Dedifferentiated amniotic fluid mesenchymal stem cell (primary cell): ENCODE measurements around the gene SNX7.

ENCODE experiments used
- DNase-seq: peaks from one replicate; pipeline ENCODE4 v3.0.0-alpha.2; 2016; ENCODE audit errors: extremely low spot score

SNX7 gene

GRCh38 chr1:98766255-98766654 is 104.7 kb downstream of the SNX7 start:
- DNase-seq: no peak

DNA sequence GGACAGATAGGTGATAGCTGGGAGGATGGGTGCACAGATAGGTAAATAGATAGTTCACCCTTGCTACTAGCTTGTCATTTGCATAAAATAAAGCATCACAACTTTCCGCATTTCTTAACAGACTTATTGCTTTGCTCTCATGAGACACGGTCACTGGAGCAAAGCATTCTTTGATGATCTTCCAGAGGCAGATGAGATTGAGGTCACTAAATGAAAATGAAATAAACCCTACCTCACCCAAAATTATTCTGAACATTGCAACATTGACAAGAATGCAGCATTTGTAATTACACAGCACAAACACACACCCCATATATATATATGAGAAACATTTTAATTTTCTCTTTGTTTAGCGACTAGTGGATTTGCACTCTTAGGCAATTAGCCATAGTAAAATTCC is 107.6 kb downstream of the SNX7 start:
- DNase-seq: no peak

DNA sequence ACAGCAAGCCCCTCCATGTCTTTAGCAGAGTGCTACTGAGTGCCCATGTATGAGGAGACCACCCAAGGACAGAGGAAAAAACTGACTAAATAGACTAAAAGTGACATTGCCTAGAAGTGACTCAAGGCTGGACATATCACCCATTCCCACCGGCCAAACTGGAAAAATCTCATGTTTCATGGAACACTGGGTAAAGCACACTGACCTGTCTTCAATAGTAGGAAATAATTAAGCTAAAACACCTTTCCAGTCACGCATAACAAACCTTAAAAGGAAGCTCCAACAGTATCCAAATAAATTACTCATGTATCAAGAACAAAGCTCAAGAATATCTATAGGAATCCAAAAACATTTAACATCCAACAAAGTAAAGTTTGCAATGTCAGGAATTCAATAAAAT is 120.4 kb downstream of the SNX7 start:
- no peak for DNase-seq

GRCh38 chr1:98783821-98784220 is 122.3 kb downstream of the SNX7 start:
- DNase-seq: no peak

DNA sequence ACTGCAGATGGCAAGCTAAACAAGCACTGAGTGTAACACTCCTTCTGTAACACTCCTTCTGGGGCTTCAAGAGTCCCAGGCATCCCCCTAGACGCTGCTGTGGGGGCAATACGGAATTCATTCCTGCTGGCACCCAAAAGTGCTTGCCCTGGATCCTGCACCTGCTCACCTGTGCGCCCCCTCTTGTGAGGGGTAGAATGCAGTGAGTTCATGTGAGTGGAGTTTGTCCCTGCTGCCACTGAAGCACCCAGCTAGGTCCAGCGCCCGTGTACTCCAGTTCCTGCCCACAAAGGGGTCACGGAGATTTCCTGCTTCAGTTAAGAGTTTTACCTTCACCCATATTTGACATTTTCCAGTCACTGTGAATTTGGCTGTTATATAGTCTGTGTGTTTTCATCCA is 130.0 kb downstream of the SNX7 start:
- DNase-seq: no peak

DNA sequence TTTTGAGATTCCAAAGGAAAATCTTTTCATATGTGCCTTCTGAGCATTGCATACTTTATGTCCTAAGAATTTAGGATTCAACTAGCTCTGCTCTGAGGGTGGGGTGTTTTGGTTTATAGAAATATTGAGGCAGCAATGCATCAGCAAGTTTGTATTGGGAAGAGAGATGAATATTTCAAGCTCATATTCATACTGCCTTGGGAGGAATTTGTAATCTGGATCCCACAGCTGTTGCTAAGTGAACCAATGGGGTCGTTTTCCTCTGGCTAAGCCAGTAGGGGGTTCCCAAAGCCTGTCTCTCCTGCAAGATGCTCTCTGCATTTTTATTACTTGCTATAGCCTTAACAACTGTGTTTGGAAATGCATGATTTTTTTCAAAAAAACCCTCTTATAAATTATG is 130.6 kb downstream of the SNX7 start:
- DNase-seq: peak; percentile 81

- DNase-seq: no peak
These were observed 131.6 kb downstream of the SNX7 start for GRCh38 chr1:98793136-98793535.

DNA sequence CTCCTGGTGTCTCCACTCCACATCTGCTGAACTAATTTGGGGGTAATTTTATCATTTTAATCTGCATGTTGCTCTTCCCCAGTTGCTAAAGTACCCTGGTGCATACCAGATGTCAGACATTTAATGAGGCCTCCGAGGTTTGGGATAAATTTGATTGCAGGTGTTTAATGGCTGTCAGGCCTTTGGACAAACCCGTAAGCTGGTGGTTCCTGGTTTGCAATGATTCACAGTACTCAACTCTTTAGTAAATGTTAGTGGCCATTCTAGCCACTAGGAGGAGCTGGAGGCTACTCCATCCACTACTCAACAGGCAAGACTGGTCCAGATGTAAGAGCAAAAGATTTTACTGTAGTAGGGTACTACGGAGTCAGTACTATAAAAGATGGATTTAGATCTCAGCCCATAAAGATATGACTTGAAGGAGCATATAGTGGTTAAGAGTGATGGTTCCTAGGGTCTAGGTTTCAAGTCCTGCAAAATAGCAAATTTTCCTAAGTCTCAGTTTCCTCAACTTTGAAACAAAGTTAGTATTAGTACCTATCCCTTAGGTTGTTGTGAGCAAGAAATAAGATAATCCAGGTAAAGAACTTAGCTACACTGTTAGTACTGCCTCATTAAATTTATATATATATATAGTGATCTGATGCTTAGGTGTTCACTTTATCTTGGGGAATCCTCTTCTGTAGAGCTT is 132.8 kb downstream of the SNX7 start:
- peak; percentile 69 for DNase-seq

DNA sequence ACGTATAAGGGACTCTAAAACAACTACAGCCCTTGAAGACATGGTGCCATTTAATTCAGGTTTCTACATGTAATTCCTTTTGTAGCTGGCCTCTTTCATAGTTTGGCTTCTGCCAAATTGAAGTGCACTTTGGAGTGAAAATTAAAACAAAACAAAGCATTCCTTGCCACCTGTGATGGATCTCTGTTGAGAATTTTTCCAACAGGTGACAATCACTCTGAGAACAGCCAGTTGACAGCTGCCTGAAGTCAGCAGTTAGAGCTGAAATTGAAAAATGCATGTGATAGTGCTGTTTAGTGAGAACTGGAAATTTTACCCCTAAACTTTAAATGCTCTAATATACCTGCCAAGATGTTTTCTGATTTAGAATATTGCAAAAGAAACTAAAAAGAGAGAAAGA is 134.5 kb downstream of the SNX7 start:
- DNase-seq: no peak

DNA sequence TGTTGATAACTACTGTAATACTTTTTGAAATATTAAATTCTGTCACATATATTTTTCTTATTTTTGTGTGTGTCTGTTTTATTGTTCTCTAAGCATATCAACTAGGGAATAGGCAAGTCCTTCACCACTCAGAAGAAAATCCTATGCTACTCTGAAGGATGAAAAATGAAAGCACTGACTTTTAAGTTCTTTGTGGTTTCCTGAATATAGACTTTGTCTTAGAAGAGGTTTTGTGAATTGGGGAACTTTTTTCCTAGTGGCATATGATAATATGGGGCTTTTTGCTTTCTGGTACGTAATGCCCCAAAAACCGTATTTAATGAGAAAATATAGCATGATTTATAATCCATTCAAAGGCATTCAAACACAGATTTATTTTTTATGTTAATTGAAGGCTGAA is 136.0 kb downstream of the SNX7 start:
- no peak for DNase-seq
